GM10847 (cell line): ENCODE data around the gene OR2AJ1.

Source experiments
- POLR2A ChIP-seq: IDR thresholded peaks from 2 replicates; pipeline ENCODE4 v1.6.1; 2011; ENCODE audit not compliant: insufficient read length; ENCODE audit errors: extremely low read depth

OR2AJ1 gene

DNA sequence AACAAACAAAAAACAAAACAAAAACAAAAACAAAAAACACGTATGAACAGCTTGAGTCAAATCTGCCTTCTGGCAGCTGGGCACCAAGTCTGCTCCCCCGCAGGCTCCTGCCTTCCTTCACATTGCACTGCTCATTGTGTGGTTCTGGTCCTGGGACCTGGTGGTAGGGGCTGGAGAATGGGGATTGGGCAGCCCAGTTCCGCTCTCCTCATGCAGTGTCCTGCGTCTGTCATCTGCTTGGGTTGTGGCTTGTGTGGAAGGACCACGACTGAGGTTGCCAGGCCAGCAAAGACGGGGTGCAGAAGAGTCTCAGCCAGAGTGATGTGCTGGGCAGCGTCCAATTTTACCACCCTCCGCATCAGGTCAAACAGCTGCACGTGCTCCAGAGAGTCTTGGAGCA lies 11.1 kb downstream of the OR2AJ1 start:
- TF ChIP-seq POLR2A: no peak

DNA sequence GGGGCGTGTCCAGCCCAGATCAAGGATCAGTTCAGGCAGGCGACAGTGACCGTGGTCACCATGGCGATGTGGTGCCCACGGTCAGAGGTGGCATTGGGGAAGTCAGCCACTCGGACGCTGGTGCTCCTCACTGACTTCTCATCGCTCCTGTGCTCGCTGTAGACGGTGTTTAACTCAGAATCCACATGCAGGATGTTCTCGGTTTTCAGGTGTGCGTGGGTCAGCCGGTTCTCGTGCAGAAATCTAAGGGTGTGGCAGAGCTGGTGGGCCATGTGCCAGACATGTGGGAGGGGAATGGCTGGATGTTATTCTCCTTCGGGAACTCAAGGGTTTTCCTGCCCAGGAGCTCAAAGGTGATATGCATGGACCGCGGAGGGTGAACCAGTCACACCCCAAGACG lies 11.7 kb downstream of the OR2AJ1 start:
- no peak for TF ChIP-seq POLR2A

DNA sequence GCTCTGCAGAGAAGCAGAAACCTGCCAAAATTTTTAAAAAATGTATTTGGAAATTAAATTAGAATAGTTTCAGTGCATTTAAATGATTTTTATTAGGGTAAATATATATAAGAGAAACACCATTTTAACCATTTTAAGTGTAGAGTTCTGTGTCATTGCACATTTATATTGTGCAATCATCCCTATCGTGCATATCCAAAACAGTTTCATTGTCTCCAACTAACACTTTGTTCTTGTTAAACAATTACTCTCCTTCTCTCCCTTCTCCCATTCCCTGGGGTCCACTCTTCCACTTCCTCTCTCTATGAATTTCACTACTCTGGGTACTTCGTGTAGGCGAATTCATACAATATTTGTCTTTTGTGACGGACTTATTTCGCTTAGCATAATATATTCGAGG lies 17.9 kb downstream of the OR2AJ1 start:
- TF ChIP-seq POLR2A: no peak

DNA sequence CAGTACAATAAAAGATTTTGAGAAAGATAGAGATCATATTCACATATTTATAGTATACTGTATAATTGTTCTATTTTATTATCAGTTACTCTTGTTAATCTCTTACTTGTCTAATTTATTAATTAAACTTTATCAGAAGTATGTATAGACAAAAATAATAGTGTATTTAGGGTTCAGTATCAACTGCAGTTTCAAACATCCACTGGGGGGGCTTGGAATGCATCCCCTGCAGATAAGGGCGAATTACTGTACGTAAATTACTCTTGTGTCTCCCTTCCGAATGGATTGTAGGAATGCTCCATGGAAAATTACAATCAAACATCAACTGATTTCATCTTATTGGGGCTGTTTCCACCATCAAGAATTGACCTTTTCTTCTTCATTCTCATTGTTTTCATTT lies 23.9 kb downstream of the OR2AJ1 start, which contains the start of gene OR2L8:
Gene OR2L8, plus strand, starts transcription at position 301 of the 400 bp plus-strand sequence. Its CDS starts 0 bp downstream, at position 301.
- TF ChIP-seq POLR2A: no peak

DNA sequence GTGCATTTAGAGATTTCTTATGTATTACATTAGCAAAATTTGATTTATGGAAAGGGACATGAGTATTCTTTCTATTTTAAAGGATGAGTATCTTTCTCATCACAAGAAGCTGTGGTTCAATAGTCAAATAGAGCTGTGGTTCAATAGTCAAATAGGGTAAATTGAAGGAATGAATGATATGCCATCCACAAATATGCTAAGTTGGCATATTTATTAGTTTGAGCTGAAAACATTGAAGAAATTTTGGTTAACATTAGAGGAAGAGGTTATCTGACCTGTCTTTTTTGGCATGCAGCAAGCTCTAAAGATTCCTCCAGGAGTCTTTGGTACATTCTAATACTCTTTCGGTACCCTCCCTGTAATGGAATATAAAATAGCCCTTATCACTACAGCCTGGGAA lies 28.7 kb downstream of the OR2AJ1 start:
- TF ChIP-seq POLR2A: no peak

DNA sequence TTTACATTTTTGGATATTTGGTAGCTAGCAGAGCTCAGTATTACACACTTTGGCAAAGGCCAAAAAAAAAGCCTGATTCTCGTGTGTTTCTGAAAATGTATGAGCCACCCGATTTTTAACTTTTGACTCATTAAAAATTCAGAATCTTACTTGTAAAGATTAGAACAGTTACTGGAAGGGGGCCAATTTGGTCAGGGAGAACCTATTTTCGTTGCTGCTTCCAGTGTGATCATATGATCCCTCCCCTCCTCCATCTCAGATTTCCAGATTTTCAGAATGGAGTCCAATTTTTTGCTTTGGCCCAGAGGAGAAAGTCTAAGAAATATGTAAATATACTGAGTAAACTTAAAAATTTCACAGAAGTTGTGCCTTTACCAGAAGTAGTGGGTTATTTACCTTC lies 37.1 kb downstream of the OR2AJ1 start:
- no peak for TF ChIP-seq POLR2A

DNA sequence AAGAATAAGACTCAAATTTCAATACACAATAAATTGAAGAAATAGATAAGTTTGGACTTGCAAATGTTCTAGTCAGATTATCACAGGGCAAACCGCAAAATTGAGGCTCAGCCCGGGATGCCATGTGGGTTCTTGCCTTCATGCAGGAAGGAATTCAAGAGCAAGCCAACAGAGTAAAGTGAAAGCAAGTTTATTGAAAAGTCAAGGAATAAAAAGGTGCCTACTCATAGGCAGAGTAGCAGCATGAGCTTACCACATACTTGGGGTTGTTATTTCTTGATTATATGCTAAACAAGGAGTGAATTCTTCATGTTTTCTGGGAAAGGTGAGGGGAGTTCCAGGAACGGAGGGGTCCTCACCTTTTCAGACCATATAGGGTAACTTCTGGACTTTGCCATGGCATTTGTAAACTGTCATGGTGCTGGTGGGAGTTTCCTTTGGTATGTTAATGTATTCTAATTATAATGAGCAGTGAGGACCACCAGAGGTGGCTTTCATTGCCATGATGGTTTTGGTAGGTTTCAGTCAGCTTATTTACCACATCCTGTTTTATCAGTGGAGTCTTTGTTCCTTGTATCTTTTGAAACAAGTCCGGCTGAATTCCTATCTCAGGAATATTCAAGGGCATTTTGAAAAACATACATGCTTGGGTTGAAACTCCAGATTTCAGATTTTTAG lies 38.4 kb downstream of the OR2AJ1 start:
- TF ChIP-seq POLR2A: no peak

DNA sequence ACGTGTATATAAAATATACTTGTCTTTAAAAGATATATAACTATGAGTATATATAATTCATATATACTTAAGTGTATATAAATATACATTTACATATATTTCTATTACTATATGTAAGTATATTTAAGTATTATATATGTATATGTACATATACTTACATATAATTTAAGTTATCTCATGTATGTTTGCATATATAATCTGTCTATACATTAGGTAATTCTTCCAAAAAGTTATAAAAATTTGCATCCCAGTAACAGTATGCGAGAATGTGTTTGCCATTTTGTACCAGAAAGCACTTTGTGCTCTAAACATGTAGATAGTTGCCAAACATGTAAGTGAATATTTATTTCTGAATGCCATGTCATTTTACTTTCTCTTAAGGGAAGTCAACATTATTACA lies 40.2 kb downstream of the OR2AJ1 start, which contains the start of gene OR2AK2:
Gene OR2AK2, plus strand, starts transcription at position 301 of the 400 bp plus-strand sequence. CDS start 144 bp downstream, outside the sequence.
- TF ChIP-seq POLR2A: no peak

DNA sequence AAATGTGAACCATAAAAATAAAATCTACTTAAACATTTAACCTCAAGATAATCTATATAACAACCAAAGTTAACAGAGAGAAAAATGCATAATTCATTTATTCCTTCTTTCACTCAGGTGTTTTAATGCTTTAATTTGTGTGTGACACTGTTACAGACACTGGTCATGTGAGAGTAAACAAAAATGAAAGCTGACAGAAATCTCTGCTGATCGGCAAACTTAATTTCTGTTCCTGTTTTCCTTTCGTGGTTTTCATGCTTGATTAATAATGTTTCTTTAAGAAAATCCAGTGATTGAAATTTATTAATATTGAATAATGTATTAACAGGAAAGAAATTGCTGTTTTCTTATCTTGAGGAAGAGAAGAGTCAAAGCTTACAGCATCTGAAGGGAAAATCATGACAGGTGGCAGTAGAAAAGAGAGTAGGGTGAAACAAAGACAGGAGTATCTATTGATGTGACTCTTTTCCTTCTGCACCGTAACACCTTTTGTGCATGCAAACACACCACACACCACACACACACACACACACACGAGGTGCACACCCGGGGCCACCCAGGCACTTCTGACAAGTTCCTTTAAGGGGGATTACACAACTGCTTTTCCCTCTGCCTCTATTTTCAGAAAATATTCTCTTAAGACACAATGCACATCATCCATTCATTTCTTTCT lies 42.0 kb downstream of the OR2AJ1 start:
- no peak for TF ChIP-seq POLR2A
